ENCODE results near the gene LYRM4.

LYRM4 gene

DNA sequence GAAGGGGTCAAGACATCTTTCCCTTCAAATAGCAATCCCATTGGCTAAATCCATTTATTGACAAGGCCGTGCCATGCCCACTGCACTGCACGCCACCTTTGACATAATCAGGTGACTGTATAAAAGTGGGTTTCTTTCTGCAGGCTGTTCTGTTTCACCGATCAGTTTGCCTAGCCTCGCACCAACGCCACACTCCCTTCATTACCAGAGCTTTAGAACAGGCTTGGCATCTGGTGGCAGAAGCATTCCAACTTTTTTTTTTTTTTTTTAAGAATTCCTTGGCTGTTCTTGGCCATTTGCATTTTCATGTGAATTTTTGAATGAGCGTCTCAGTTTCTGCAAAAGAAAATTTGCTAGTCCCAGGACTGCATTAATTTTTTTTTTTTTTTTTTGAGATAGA is 97.5 kb downstream of the LYRM4 start:
- no peak overlapping the region for H3K27ac ChIP-seq (ENCODE audit: extremely low read depth, low read depth, low read length)
- no peaks in the 10 kb centered on the region for H3K9me3 ChIP-seq (ENCODE audit: control insufficient read depth, insufficient read depth, low read depth, low read length)
- H3K36me3 ChIP-seq (ENCODE audit: control insufficient read depth in 2 of 2, insufficient read depth in 1 of 2, low read length in 2 of 2): no peaks in the 10 kb centered on the region
- ChIA-PET CTCF (interaction anchor here (0.6 to 5.0 kb wide), 4 partner anchors 13 to 1104 kb away, joined by 3 to 38 read pairs (median 4); no protein-coding TSS in a partner anchor), POLR2A (interaction anchor here (0.7 kb wide), 1 partner anchor 1095 kb away, joined by 3 read pairs; no protein-coding TSS in a partner anchor)
- TF ChIP-seq ZNF423 (tag by site-specific recombination; IDR thresholded peaks at IDR 0.05) (no peak), ZNF830 (tag by site-specific recombination; IDR thresholded peaks at IDR 0.05; ENCODE audit: low read depth) (no peak), MEIS1 (CRISPR knock-in tag; IDR thresholded peaks at IDR 0.05; ENCODE audit: borderline replicate concordance) (no peak), ZNF292 (tag by site-specific recombination; IDR thresholded peaks at IDR 0.05; ENCODE audit: borderline replicate concordance, low read depth) (no peak), ZBTB49 (tag by site-specific recombination; IDR thresholded peaks at IDR 0.05; ENCODE audit: low read depth) (no peak), ZBTB1 (tag by site-specific recombination; IDR thresholded peaks at IDR 0.05) (no peak), ZNF184 (tag by site-specific recombination; IDR thresholded peaks at IDR 0.05) (no peak), ZNF426 (tag by site-specific recombination; IDR thresholded peaks at IDR 0.05) (no peak), IKZF3 (tag by site-specific recombination; IDR thresholded peaks at IDR 0.05) (no peak), ZNF157 (tag by site-specific recombination; IDR thresholded peaks at IDR 0.05) (no peak), ZNF514 (tag by site-specific recombination; IDR thresholded peaks at IDR 0.05) (no peak), ZNF248 (tag by site-specific recombination; IDR thresholded peaks at IDR 0.05) (no peak), GLIS2 (tag by site-specific recombination; IDR thresholded peaks at IDR 0.05) (no peak), ZNF223 (tag by site-specific recombination; IDR thresholded peaks at IDR 0.05) (no peak), ZBTB21 (tag by site-specific recombination; IDR thresholded peaks at IDR 0.05) (no peak), ZBTB8A (tag by site-specific recombination; IDR thresholded peaks at IDR 0.05) (no peak)
- TF ChIP-seq, protein P1, sequence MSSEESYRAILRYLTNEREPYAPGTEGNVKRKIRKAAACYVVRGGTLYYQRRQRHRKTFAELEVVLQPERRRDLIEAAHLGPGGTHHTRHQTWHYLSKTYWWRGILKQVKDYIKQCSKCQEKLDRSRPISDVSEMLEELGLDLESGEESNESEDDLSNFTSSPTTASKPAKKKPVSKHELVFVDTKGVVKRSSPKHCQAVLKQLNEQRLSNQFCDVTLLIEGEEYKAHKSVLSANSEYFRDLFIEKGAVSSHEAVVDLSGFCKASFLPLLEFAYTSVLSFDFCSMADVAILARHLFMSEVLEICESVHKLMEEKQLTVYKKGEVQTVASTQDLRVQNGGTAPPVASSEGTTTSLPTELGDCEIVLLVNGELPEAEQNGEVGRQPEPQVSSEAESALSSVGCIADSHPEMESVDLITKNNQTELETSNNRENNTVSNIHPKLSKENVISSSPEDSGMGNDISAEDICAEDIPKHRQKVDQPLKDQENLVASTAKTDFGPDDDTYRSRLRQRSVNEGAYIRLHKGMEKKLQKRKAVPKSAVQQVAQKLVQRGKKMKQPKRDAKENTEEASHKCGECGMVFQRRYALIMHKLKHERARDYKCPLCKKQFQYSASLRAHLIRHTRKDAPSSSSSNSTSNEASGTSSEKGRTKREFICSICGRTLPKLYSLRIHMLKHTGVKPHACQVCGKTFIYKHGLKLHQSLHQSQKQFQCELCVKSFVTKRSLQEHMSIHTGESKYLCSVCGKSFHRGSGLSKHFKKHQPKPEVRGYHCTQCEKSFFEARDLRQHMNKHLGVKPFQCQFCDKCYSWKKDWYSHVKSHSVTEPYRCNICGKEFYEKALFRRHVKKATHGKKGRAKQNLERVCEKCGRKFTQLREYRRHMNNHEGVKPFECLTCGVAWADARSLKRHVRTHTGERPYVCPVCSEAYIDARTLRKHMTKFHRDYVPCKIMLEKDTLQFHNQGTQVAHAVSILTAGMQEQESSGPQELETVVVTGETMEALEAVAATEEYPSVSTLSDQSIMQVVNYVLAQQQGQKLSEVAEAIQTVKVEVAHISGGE (tag by site-specific recombination; conservative IDR thresholded peaks at IDR 0.05; ENCODE audit: low read depth): no peak
- TF ChIP-seq, protein P2, sequence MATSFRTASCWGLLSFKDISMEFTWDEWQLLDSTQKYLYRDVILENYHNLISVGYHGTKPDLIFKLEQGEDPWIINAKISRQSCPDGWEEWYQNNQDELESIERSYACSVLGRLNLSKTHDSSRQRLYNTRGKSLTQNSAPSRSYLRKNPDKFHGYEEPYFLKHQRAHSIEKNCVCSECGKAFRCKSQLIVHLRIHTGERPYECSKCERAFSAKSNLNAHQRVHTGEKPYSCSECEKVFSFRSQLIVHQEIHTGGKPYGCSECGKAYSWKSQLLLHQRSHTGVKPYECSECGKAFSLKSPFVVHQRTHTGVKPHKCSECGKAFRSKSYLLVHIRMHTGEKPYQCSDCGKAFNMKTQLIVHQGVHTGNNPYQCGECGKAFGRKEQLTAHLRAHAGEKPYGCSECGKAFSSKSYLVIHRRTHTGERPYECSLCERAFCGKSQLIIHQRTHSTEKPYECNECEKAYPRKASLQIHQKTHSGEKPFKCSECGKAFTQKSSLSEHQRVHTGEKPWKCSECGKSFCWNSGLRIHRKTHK (tag by site-specific recombination; IDR thresholded peaks at IDR 0.05): no peak
- peaks cover 2% of the 10 kb centered on the region; the same call in 1 of the 2 replicates for H3K4me1 ChIP-seq (ENCODE audit: control insufficient read depth, insufficient read depth, low read length)
- H3K4me3 ChIP-seq (ENCODE audit: low read depth, low read length): no peak overlapping the region

DNA sequence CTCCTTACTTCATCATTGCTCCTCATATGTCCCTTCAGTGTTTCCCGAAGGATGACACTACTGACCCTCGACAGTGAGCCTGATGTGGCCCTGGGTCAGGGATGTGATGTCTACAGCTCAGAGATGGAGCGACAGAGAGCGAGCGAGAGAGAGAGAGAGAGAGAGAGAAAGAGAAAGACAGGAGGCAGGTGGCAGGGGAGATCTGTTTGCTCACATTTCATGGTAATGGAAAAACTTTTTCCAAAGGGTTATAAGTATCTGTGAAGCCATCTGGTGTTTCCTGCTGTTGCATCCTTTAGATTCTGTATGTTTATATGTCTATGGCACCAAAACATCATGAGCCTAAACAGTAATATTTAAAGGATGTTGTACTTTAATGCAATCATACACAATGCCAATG is 98.4 kb downstream of the LYRM4 start:
- ChIA-PET POLR2A (no interaction called here), CTCF (interaction anchor here (2.2 kb wide), 1 partner anchor 19 kb away, joined by 14 read pairs; no protein-coding TSS in a partner anchor)
- Histone ChIP-seq H3K27ac (ENCODE audit: extremely low read depth, low read depth, low read length) (no peak overlapping the region), H3K4me3 (ENCODE audit: low read depth, low read length) (no peak overlapping the region), H3K36me3 (ENCODE audit: control insufficient read depth in 2 of 2, insufficient read depth in 1 of 2, low read length in 2 of 2) (no peaks in the 10 kb centered on the region), H3K4me1 (ENCODE audit: control insufficient read depth, insufficient read depth, low read length) (peaks cover 2% of the 10 kb centered on the region; the same call in 1 of the 2 replicates), H3K9me3 (ENCODE audit: control insufficient read depth, insufficient read depth, low read depth, low read length) (no peaks in the 10 kb centered on the region)
- TF ChIP-seq ZNF571 (tag by site-specific recombination; IDR thresholded peaks at IDR 0.05): no peak
- peak; percentile 83 for TF ChIP-seq ZNF596 (tag by site-specific recombination; IDR thresholded peaks at IDR 0.05)

Data from HEK293 (cell line).